Omental fat pad (tissue), 4 donors: ENCODE data around the gene TM9SF1. TPM values are rescaled to one million over a fixed set of nuclear protein-coding genes. Genes with fewer than 3 reads are reported as not detected.
"Not testable (repeated sequence)": the region's sequence is repeated elsewhere in the genome, so short reads cannot be mapped to it uniquely, and the experiment has no call there.

Experiments used
- ATAC-seq: fragments of 150-250 bp; one replicate; pipeline ENCODE4 v1.9.1; 2016; ENCODE audit warnings: mild to moderate bottlenecking, moderate library complexity; ENCODE audit not compliant: low FRiP score
- DNase-seq: peaks from one replicate; pipeline ENCODE4 v3.0.0-alpha.2; 2019; ENCODE audit warnings: low spot score
- CTCF ChIP-seq, 3 donors: fragments of 450-650 bp; IDR thresholded peaks; one replicate each; pipeline ENCODE4 v1.5.1; 2016 to 2017; ENCODE audit warnings: antibody characterized with exemption in 3 of 3, mild to moderate bottlenecking in 3 of 3, moderate library complexity in 2 of 3
- total RNA-seq, 4 donors: library from RNA; depleted of rRNA; stranded (reverse); fragments of >200 nt; gene quantifications; one replicate each; pipeline ENCODE4 v1.1.0, GENCODE V29; 2016

Gene TM9SF1
- total RNA-seq, 4 donors from 2014 or later: 54.9 to 65.5 (median 60.9) TPM

- ATAC-seq: peak; percentile 65
- DNase-seq: peak; percentile 58
- TF ChIP-seq CTCF (IDR thresholded peaks at IDR 0.05): no peak
Observed at GRCh38 chr14:24232645-24233537, 37.6 kb upstream of the TM9SF1 start, which contains the start of gene GMPR2. TSS of gene GMPR2 (plus strand) at chr14:24232929. CDS start at chr14:24233254, 325 bp downstream.

- peak; percentile 88 for ATAC-seq
- no peak for TF ChIP-seq CTCF (IDR thresholded peaks at IDR 0.05)
- peak; percentile 61 for DNase-seq
Observed at GRCh38 chr14:24232121-24232644, 36.9 kb upstream of the TM9SF1 start, which contains the start of gene NEDD8. TSS of gene NEDD8 (minus strand) at chr14:24232367. CDS start at chr14:24232267, 100 bp downstream.

GRCh38 chr14:24231263-24232120 lies 36.3 kb upstream of the TM9SF1 start:
- no peak for ATAC-seq
- no peak for TF ChIP-seq CTCF (IDR thresholded peaks at IDR 0.05)
- DNase-seq: no peak

- no peak for ATAC-seq
- no peak for DNase-seq
- TF ChIP-seq CTCF (IDR thresholded peaks at IDR 0.05): no peak
Observed at GRCh38 chr14:24228902-24229301, 33.7 kb upstream of the TM9SF1 start.

GRCh38 chr14:24226473-24226872 lies 31.2 kb upstream of the TM9SF1 start:
- no peak for DNase-seq
- TF ChIP-seq CTCF (IDR thresholded peaks at IDR 0.05): no peak
- ATAC-seq: no peak

GRCh38 chr14:24224618-24225071 lies 29.4 kb upstream of the TM9SF1 start:
- DNase-seq (no peak), ATAC-seq (no peak)
- no peak for TF ChIP-seq CTCF (IDR thresholded peaks at IDR 0.05)

GRCh38 chr14:24222987-24223386 lies 27.7 kb upstream of the TM9SF1 start:
- not testable (repeated sequence) for DNase-seq, ATAC-seq
